Measurements from ENCODE around the gene WDR87.

GRCh38 chr19:37951816-37952210, 45.4 kb upstream of the WDR87 start:
- TF ChIP-seq, protein P1, sequence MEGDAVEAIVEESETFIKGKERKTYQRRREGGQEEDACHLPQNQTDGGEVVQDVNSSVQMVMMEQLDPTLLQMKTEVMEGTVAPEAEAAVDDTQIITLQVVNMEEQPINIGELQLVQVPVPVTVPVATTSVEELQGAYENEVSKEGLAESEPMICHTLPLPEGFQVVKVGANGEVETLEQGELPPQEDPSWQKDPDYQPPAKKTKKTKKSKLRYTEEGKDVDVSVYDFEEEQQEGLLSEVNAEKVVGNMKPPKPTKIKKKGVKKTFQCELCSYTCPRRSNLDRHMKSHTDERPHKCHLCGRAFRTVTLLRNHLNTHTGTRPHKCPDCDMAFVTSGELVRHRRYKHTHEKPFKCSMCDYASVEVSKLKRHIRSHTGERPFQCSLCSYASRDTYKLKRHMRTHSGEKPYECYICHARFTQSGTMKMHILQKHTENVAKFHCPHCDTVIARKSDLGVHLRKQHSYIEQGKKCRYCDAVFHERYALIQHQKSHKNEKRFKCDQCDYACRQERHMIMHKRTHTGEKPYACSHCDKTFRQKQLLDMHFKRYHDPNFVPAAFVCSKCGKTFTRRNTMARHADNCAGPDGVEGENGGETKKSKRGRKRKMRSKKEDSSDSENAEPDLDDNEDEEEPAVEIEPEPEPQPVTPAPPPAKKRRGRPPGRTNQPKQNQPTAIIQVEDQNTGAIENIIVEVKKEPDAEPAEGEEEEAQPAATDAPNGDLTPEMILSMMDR (tag by site-specific recombination; IDR thresholded peaks at IDR 0.05) = no peak
- TF ChIP-seq ZNF433 (tag by site-specific recombination; IDR thresholded peaks at IDR 0.05; ENCODE audit: low read depth) = no peak
- no peak for TF ChIP-seq PRDM10 (tag by site-specific recombination; IDR thresholded peaks at IDR 0.05)
- no peak for TF ChIP-seq KLF16 (tag by site-specific recombination; IDR thresholded peaks at IDR 0.05)
- no peak for TF ChIP-seq ZNF530 (tag by site-specific recombination; IDR thresholded peaks at IDR 0.05; ENCODE audit: low read depth)
- no peak for TF ChIP-seq ZNF398 (tag by site-specific recombination; IDR thresholded peaks at IDR 0.05)
- no peak for TF ChIP-seq SETDB1 (IDR thresholded peaks at IDR 0.05; ENCODE audit: insufficient read length, low read length)
- TF ChIP-seq ZNF274 (IDR thresholded peaks at IDR 0.05; ENCODE audit: low read length) = no peak
- TF ChIP-seq ZNF274 (tag by site-specific recombination; IDR thresholded peaks at IDR 0.05; ENCODE audit: borderline replicate concordance) = no peak
- TF ChIP-seq KLF10 (tag by site-specific recombination; IDR thresholded peaks at IDR 0.05) = no peak
- TF ChIP-seq, protein P2, sequence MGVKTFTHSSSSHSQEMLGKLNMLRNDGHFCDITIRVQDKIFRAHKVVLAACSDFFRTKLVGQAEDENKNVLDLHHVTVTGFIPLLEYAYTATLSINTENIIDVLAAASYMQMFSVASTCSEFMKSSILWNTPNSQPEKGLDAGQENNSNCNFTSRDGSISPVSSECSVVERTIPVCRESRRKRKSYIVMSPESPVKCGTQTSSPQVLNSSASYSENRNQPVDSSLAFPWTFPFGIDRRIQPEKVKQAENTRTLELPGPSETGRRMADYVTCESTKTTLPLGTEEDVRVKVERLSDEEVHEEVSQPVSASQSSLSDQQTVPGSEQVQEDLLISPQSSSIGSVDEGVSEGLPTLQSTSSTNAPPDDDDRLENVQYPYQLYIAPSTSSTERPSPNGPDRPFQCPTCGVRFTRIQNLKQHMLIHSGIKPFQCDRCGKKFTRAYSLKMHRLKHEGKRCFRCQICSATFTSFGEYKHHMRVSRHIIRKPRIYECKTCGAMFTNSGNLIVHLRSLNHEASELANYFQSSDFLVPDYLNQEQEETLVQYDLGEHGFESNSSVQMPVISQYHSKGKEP (tag by site-specific recombination; IDR thresholded peaks at IDR 0.05) = no peak
- TF ChIP-seq ZNF416 (tag by site-specific recombination; IDR thresholded peaks at IDR 0.05) = no peak
- no peak for TF ChIP-seq ZNF664 (tag by site-specific recombination; IDR thresholded peaks at IDR 0.05)
- TF ChIP-seq ZNF707 (tag by site-specific recombination; IDR thresholded peaks at IDR 0.05) = no peak
